IMR-90 (cell line): ENCODE measurements around the gene ZNF76. TPM values are rescaled to one million over a fixed set of nuclear protein-coding genes. Genes with fewer than 3 reads are reported as not detected.

Source experiments
- ATAC-seq: fragments of 200-7000 bp; cut with Tn5 transposase; 2 replicates; pipeline ENCODE4 v1.9.1; 2020; ENCODE audit warnings: low read depth, mild to moderate bottlenecking, moderate library complexity
- BruUV-seq: library from RNA; stranded (reverse); fragments of 400-500 nt; replicated peaks from 2 replicates; lab custom pipeline; 2021; lab: Mats Ljungman, UMichigan
- CTCF ChIA-PET: fragments of 300-600 bp; formaldehyde crosslinking; extraction: SDS; loops from one replicate; lab custom pipeline; 2021; ENCODE audit warnings: antibody characterized with exemption; lab: Yijun Ruan, JAX
- POLR2A ChIA-PET: fragments of 300-600 bp; sonication (Branson Sonifier 250); formaldehyde crosslinking; loops from one replicate; lab custom pipeline; 2022; ENCODE audit warnings: antibody characterized with exemption; ENCODE audit not compliant: unreplicated experiment; lab: Charles Lee
- DNase-seq: peaks from one replicate; pipeline ENCODE4 v3.0.0; 2013
- H2AFZ ChIP-seq: replicated peaks from 2 replicates; pipeline ENCODE3; 2013; ENCODE audit warnings: low read length, mild to moderate bottlenecking; ENCODE audit not compliant: poor library complexity
- H2AK5ac ChIP-seq: 2 replicates; pipeline ENCODE4 v1.6.1; 2013; ENCODE audit warnings: low read depth, low read length, inconsistent platforms
- H2AK9ac ChIP-seq: replicated peaks from 2 replicates; pipeline ENCODE3; 2013; ENCODE audit warnings: mild to moderate bottlenecking, low read depth, low read length, moderate library complexity; ENCODE audit not compliant: poor library complexity
- H2BK120ac ChIP-seq: 2 replicates; pipeline ENCODE4 v1.6.1; 2013; ENCODE audit warnings: low read depth, low read length, inconsistent platforms
- H2BK15ac ChIP-seq: 3 replicates; pipeline ENCODE4 v1.6.1; 2013; ENCODE audit warnings: low read depth, low read length, inconsistent platforms
- H2BK20ac ChIP-seq: 2 replicates; pipeline ENCODE4 v1.6.1; 2013; ENCODE audit warnings: low read depth, mild to moderate bottlenecking, inconsistent platforms, low read length, moderate library complexity
- H2BK5ac ChIP-seq: 2 replicates; pipeline ENCODE4 v1.6.1; 2013; ENCODE audit warnings: mild to moderate bottlenecking, low read depth, low read length, inconsistent platforms; ENCODE audit not compliant: poor library complexity, severe bottlenecking
- H3K14ac ChIP-seq: replicated peaks from 2 replicates; pipeline ENCODE4 v1.6.1; 2013; ENCODE audit warnings: low read depth, low read length, inconsistent platforms
- H3K18ac ChIP-seq: 2 replicates; pipeline ENCODE4 v1.6.1; 2013; ENCODE audit warnings: low read depth, low read length, control low read depth
- H3K23ac ChIP-seq: 2 replicates; pipeline ENCODE4 v1.6.1; 2013; ENCODE audit warnings: low read depth, low read length, inconsistent platforms
- H3K27ac ChIP-seq: 2 replicates; pipeline ENCODE4 v1.5.1; 2013; ENCODE audit warnings: mild to moderate bottlenecking, control low read depth, low read length; ENCODE audit not compliant: insufficient read depth
- H3K27me3 ChIP-seq: 2 replicates; pipeline ENCODE4 v1.6.1; 2013; ENCODE audit warnings: low read length; ENCODE audit not compliant: control insufficient read depth, insufficient read depth
- H3K36me3 ChIP-seq: 2 replicates; pipeline ENCODE4 v1.6.1; 2013; ENCODE audit warnings: low read length, mixed read lengths; ENCODE audit not compliant: control insufficient read depth, insufficient read depth
- H3K4ac ChIP-seq: 2 replicates; pipeline ENCODE4 v1.6.1; 2013; ENCODE audit warnings: low read depth, low read length, inconsistent platforms
- H3K4me1 ChIP-seq: 2 replicates; pipeline ENCODE4 v1.6.1; 2013; ENCODE audit warnings: low read length, mixed read lengths; ENCODE audit not compliant: control insufficient read depth, insufficient read depth
- H3K4me2 ChIP-seq: 2 replicates; pipeline ENCODE4 v1.6.1; 2013; ENCODE audit warnings: low read depth, mild to moderate bottlenecking, control low read depth, low read length, moderate library complexity
- H3K4me3 ChIP-seq: 2 replicates; pipeline ENCODE4 v1.5.1; 2013; ENCODE audit warnings: low read depth, mild to moderate bottlenecking, control low read depth, low read length, moderate library complexity; ENCODE audit not compliant: insufficient read depth
- H3K56ac ChIP-seq: 2 replicates; pipeline ENCODE4 v1.6.1; 2013; ENCODE audit warnings: low read length, inconsistent platforms; ENCODE audit not compliant: insufficient read depth; ENCODE audit errors: extremely low read depth
- H3K79me1 ChIP-seq, 2 experiments: 2 replicates each; pipeline ENCODE4 v1.6.1; 2013; ENCODE audit warnings: low read length in 2 of 2, inconsistent platforms in 1 of 2, low read depth in 1 of 2
- H3K9ac ChIP-seq: 2 replicates; pipeline ENCODE4 v1.6.1; 2013; ENCODE audit warnings: low read depth, low read length, control low read depth
- H3K9me1 ChIP-seq: 2 replicates; pipeline ENCODE4 v1.6.1; 2013; ENCODE audit warnings: low read length, inconsistent platforms; ENCODE audit not compliant: insufficient read depth
- H3K9me3 ChIP-seq: 2 replicates; pipeline ENCODE4 v1.6.1; 2013; ENCODE audit warnings: low read length; ENCODE audit not compliant: control insufficient read depth, insufficient read depth
- H4K20me1 ChIP-seq: 2 replicates; pipeline ENCODE4 v1.6.1; 2013; ENCODE audit warnings: low read length, inconsistent platforms; ENCODE audit not compliant: insufficient read depth
- H4K5ac ChIP-seq: 2 replicates; pipeline ENCODE4 v1.6.1; 2013; ENCODE audit warnings: mild to moderate bottlenecking, low read depth, low read length, control low read depth
- H4K8ac ChIP-seq, 2 experiments: 2 replicates each; pipeline ENCODE4 v1.6.1; 2013; ENCODE audit warnings: low read depth in 2 of 2, low read length in 2 of 2, control low read depth in 1 of 2, inconsistent platforms in 1 of 2
- H4K91ac ChIP-seq: 2 replicates; pipeline ENCODE4 v1.6.1; 2013; ENCODE audit warnings: low read depth, low read length, inconsistent platforms; ENCODE audit not compliant: insufficient read depth
- CTCF ChIP-seq: conservative IDR thresholded peaks from 2 replicates; pipeline ENCODE4 v1.5.1; 2012; ENCODE audit warnings: mild to moderate bottlenecking, low read depth, low read length, improper control_type of control experiment
- RCOR1 ChIP-seq: IDR thresholded peaks from 2 replicates; pipeline ENCODE4 v1.6.1; 2012; ENCODE audit warnings: mild to moderate bottlenecking, low read length, improper control_type of control experiment; ENCODE audit not compliant: insufficient replicate concordance
- USF2 ChIP-seq: fragments of 150-350 bp; IDR thresholded peaks from 2 replicates; pipeline ENCODE4 v1.6.1; 2017; ENCODE audit warnings: mild to moderate bottlenecking, antibody characterized with exemption, low read length, low read depth
- WGBS, 2 experiments: methylation state at CpG; one replicate each; pipeline versions ENCODE4 v1.1.5 to v1.1.7; 2013; ENCODE audit warnings: missing lambda C conversion rate in 2 of 2; ENCODE audit not compliant: insufficient read length in 1 of 2; ENCODE audit errors: extremely low coverage in 2 of 2; 5-methylcytosine and 5-hydroxymethylcytosine counted together
- dilution Hi-C: fragments of 300-500 bp; cut with HindIII; formaldehyde crosslinking; loops from one replicate; pipeline ENCODE4 v1.14.3; 2018; ENCODE audit warnings: low sequenced_read_pairs; ENCODE audit not compliant: unreplicated experiment
- in situ Hi-C: fragments of 300-500 bp; cut with MboI; formaldehyde crosslinking; loops from 3 replicates; pipeline ENCODE4 v1.14.3; 2019; ENCODE audit warnings: low sequenced_read_pairs, inconsistent platforms, mixed read lengths
- intact Hi-C: fragments of 100-400 bp; cut with micrococcal nuclease; formaldehyde crosslinking; loops from 2 replicates; pipeline ENCODE4 v1.10.0; 2022
- polyA plus RNA-seq, 3 experiments: library from polyadenylated mRNA; depleted of rRNA; stranded (reverse); fragments of >200 nt; gene quantifications; 2 replicates each; pipeline ENCODE4 v1.2.3, GENCODE V29; 2012; ENCODE audit warnings: low replicate concordance in 1 of 3
- total RNA-seq: library from RNA; depleted of rRNA; stranded (reverse); fragments of >200 nt; gene quantifications from 2 replicates; pipeline ENCODE4 v1.2.3, GENCODE V29; 2012

Gene ZNF76
- total and polyA plus RNA-seq, 2 of the 4 experiments (the other 2 are of a cell fraction): 19.9 to 21.1 TPM

GRCh38 chr6:35302604-35303241, 43.2 kb downstream of the ZNF76 start (continued):
- no peak for TF ChIP-seq CTCF

- DNase-seq: no peak
Observed at GRCh38 chr6:35304299-35304698, 44.8 kb downstream of the ZNF76 start.

More at GRCh38 chr6:35304299-35304698, 44.8 kb downstream of the ZNF76 start:
- no peak overlapping the region for H2AK5ac ChIP-seq
- H2AFZ ChIP-seq: no peak overlapping the region
- H2BK120ac ChIP-seq: no peak overlapping the region
- H3K9ac ChIP-seq: no peak overlapping the region
- H3K4ac ChIP-seq: no peak overlapping the region
- H3K4me1 ChIP-seq: peaks cover 2% of the 10 kb centered on the region
- H3K27me3 ChIP-seq: peaks cover 2% of the 10 kb centered on the region; the same call in 1 of the 2 replicates
- no peak overlapping the region for H2BK5ac ChIP-seq
- H2BK20ac ChIP-seq: no peak overlapping the region
- no peak overlapping the region for H4K5ac ChIP-seq
- CTCF ChIA-PET: no interaction called here
- H3K4me3 ChIP-seq: no peak overlapping the region
- H3K18ac ChIP-seq: no peak overlapping the region
- in situ Hi-C loops (loop anchor here (25.0 kb wide), 1 partner anchor 433 kb away; the partner anchor contains the start of gene ARMC12), intact Hi-C loops (no loop called here), dilution Hi-C loops (no loop called here)
- no peak overlapping the region for H3K14ac ChIP-seq
- TF ChIP-seq RCOR1 (no peak), USF2 (peak; percentile 36; the same call in 1 of the 2 replicates)
- POLR2A ChIA-PET: no interaction called here
- no peak overlapping the region for H3K4me2 ChIP-seq
- no peak overlapping the region for H3K27ac ChIP-seq
- no peaks in the 10 kb centered on the region for H3K9me3 ChIP-seq
- H2AK9ac ChIP-seq: no peak overlapping the region
- WGBS, 2 experiments: no CpG with 5 or more reads among the region's 1 CpG
- no peaks in the 10 kb centered on the region for H4K20me1 ChIP-seq
- no TSS peak for BruUV-seq
- no peak overlapping the region for H2BK15ac ChIP-seq
- no peaks in the 10 kb centered on the region for H3K9me1 ChIP-seq
- H3K36me3 ChIP-seq: no peaks in the 10 kb centered on the region
- no peak overlapping the region for H4K8ac ChIP-seq
- no peak overlapping the region for H3K56ac ChIP-seq
- no peaks in the 10 kb centered on the region for H3K79me1 ChIP-seq
- H4K91ac ChIP-seq: no peak overlapping the region
- H3K23ac ChIP-seq: no peak overlapping the region
- ATAC-seq: no peak
